Neural cell (in vitro differentiated cells): ENCODE results near the gene PRRG3. TPM values are rescaled to one million over a fixed set of nuclear protein-coding genes. Genes with fewer than 3 reads are reported as not detected.

Experiments used
- H2AFZ ChIP-seq: fragments of 200-600, 300-800 bp; sonication (generic), shearing (Covaris generic); 2 replicates; pipeline ENCODE4 v1.6.0; 2014; ENCODE audit warnings: low read depth, mild to moderate bottlenecking, antibody characterized with exemption, low read length, moderate library complexity
- H3F3A ChIP-seq: fragments of 200-600 bp; shearing (Covaris generic); 2 replicates; pipeline ENCODE4 v1.6.1; 2016; ENCODE audit warnings: mild to moderate bottlenecking, moderate library complexity, mixed read lengths, antibody characterized with exemption, low read length; ENCODE audit not compliant: insufficient read depth, poor library complexity, severe bottlenecking
- H3K27ac ChIP-seq: fragments of 200-600, 300-800 bp; sonication (generic), shearing (Covaris generic); 2 replicates; pipeline ENCODE4 v1.5.1; 2014; ENCODE audit warnings: mild to moderate bottlenecking, low read length, moderate library complexity
- H3K27me3 ChIP-seq: fragments of 300-800, 200-600 bp; sonication (generic), shearing (Covaris generic); 2 replicates; pipeline ENCODE4 v1.6.0; 2014; ENCODE audit warnings: mild to moderate bottlenecking, low read depth, low read length, moderate library complexity; ENCODE audit not compliant: insufficient read depth
- H3K36me3 ChIP-seq: fragments of 300-800, 200-600 bp; sonication (generic), shearing (Covaris generic); 2 replicates; pipeline ENCODE4 v1.5.1; 2014; ENCODE audit warnings: mild to moderate bottlenecking, antibody characterized with exemption, low read length, moderate library complexity; ENCODE audit not compliant: insufficient read depth
- H3K4me2 ChIP-seq: fragments of 300-800, 200-600 bp; sonication (generic), shearing (Covaris generic); 2 replicates; pipeline ENCODE4 v1.6.0; 2014; ENCODE audit warnings: mild to moderate bottlenecking, low read length
- H3K4me3 ChIP-seq: fragments of 300-800, 200-600 bp; sonication (generic), shearing (Covaris generic); 2 replicates; pipeline ENCODE4 v1.5.1; 2014; ENCODE audit warnings: mild to moderate bottlenecking, low read length, moderate library complexity
- H3K79me2 ChIP-seq: fragments of 200-600 bp; shearing (Covaris generic); replicated peaks from 2 replicates; pipeline ENCODE4 v1.6.0; 2014; ENCODE audit warnings: mild to moderate bottlenecking, low read length, moderate library complexity; ENCODE audit not compliant: insufficient read depth
- H3K9ac ChIP-seq: fragments of 300-800, 200-600 bp; sonication (generic), shearing (Covaris generic); 2 replicates; pipeline ENCODE4 v1.6.1; 2016; ENCODE audit warnings: mild to moderate bottlenecking, low read length, mixed read lengths
- H3K9me2 ChIP-seq: fragments of 200-600 bp; shearing (Covaris generic); 2 replicates; pipeline ENCODE4 v1.6.1; 2016; ENCODE audit warnings: mild to moderate bottlenecking, low read length, mixed read lengths; ENCODE audit not compliant: insufficient read depth
- H3K9me3 ChIP-seq: fragments of 200-600, 300-800 bp; sonication (generic), shearing (Covaris generic); 2 replicates; pipeline ENCODE4 v1.6.1; 2016; ENCODE audit warnings: mild to moderate bottlenecking, mixed run types, low read length, moderate library complexity, mixed read lengths
- H4K20me1 ChIP-seq: fragments of 200-600 bp; shearing (Covaris generic); 2 replicates; pipeline ENCODE4 v1.6.1; 2016; ENCODE audit warnings: mild to moderate bottlenecking, mixed run types; ENCODE audit not compliant: insufficient read depth
- CTCF ChIP-seq: fragments of 450-650 bp; IDR thresholded peaks from 2 replicates; pipeline ENCODE4 v1.5.1; 2014; ENCODE audit warnings: antibody characterized with exemption, mild to moderate bottlenecking, moderate library complexity; ENCODE audit not compliant: poor library complexity, severe bottlenecking
- EP300 ChIP-seq: fragments of 450-650 bp; conservative IDR thresholded peaks from 2 replicates; pipeline ENCODE4 v1.6.1; 2014; ENCODE audit warnings: antibody characterized with exemption, mild to moderate bottlenecking, moderate library complexity; ENCODE audit not compliant: poor library complexity, severe bottlenecking
- EZH2 ChIP-seq: fragments of 200-600, 300-800 bp; shearing (Covaris generic), sonication (generic); IDR thresholded peaks from 2 replicates; pipeline ENCODE4 v1.6.1; 2014; ENCODE audit warnings: antibody characterized with exemption, low read length, borderline replicate concordance, mild to moderate bottlenecking; ENCODE audit not compliant: insufficient read depth, poor library complexity, severe bottlenecking
- MXI1 ChIP-seq: fragments of 450-650 bp; conservative IDR thresholded peaks from 2 replicates; pipeline ENCODE4 v1.6.1; 2014; ENCODE audit warnings: antibody characterized with exemption, mild to moderate bottlenecking; ENCODE audit not compliant: poor library complexity, severe bottlenecking
- POLR2AphosphoS5 ChIP-seq: IDR thresholded peaks from 2 replicates; pipeline ENCODE4 v1.6.1; 2012
- RAD21 ChIP-seq: fragments of 450-650 bp; conservative IDR thresholded peaks from 2 replicates; pipeline ENCODE4 v1.6.1; 2014; ENCODE audit warnings: antibody characterized with exemption, mild to moderate bottlenecking, moderate library complexity
- REST ChIP-seq: IDR thresholded peaks from 2 replicates; pipeline ENCODE4 v1.6.1; 2012; ENCODE audit warnings: borderline replicate concordance
- SMC3 ChIP-seq: fragments of 450-650 bp; conservative IDR thresholded peaks from 2 replicates; pipeline ENCODE4 v1.6.1; 2014; ENCODE audit warnings: antibody characterized with exemption, mild to moderate bottlenecking, moderate library complexity; ENCODE audit not compliant: poor library complexity
- TAF1 ChIP-seq: IDR thresholded peaks from 2 replicates; pipeline ENCODE4 v1.6.1; 2012; ENCODE audit warnings: low read depth
- polyA plus RNA-seq: library from polyadenylated mRNA; depleted of rRNA; stranded (reverse); fragments of >200 nt; gene quantifications from 2 replicates; pipeline ENCODE4 v1.2.3, GENCODE V29; 2014

PRRG3 gene
- polyA plus RNA-seq, 1 donor from 2014 or later, result not detected

DNA sequence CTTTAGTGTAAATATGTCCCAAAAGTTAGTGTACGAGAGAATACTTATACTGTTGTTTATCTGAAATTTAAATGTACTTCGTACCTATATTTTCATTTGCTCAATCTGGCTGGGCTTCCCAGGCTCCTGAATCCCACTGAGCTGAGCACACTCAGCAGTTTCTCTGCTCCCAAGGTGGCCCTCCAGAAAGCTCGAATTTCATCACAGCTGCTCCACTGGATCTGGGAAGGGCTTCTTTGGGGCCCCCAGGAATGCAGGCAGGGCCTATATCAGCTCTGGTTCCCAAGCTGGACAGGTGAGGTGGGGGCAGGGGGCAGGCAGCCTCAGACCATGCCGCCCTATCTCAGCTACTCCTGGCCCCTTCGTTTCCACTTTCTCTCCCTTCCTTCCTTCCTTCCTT lies 19.1 kb downstream of the PRRG3 start:
- Histone ChIP-seq H3K9ac (no peak overlapping the region), H3K9me3 (no peaks in the 10 kb centered on the region), H3K79me2 (no peaks in the 10 kb centered on the region), H3F3A (no peaks in the 10 kb centered on the region), H3K4me3 (no peak overlapping the region), H2AFZ (no peak overlapping the region), H3K36me3 (no peaks in the 10 kb centered on the region), H3K4me2 (no peak overlapping the region), H3K27ac (no peak overlapping the region), H4K20me1 (no peaks in the 10 kb centered on the region), H3K9me2 (no peaks in the 10 kb centered on the region), H3K27me3 (no peaks in the 10 kb centered on the region)
- no peak for TF ChIP-seq RAD21

- no peak within 1 kb of the TSS for H2AFZ ChIP-seq
- TF ChIP-seq REST (no peak), EZH2 (no peak), CTCF (no peak), TAF1 (no peak), SMC3 (no peak), RAD21 (no peak), EP300 (no peak), MXI1 (no peak), POLR2AphosphoS5 (no peak)
- H3K36me3 ChIP-seq, result no peaks in the 10 kb centered on the region
Measured at GRCh38 chrX:151715752-151716151, 20.5 kb downstream of the PRRG3 start, which contains the start of gene FATE1. FATE1 (plus strand) TSS chrX:151716035; CDS start chrX:151716120, 85 bp downstream.

DNA sequence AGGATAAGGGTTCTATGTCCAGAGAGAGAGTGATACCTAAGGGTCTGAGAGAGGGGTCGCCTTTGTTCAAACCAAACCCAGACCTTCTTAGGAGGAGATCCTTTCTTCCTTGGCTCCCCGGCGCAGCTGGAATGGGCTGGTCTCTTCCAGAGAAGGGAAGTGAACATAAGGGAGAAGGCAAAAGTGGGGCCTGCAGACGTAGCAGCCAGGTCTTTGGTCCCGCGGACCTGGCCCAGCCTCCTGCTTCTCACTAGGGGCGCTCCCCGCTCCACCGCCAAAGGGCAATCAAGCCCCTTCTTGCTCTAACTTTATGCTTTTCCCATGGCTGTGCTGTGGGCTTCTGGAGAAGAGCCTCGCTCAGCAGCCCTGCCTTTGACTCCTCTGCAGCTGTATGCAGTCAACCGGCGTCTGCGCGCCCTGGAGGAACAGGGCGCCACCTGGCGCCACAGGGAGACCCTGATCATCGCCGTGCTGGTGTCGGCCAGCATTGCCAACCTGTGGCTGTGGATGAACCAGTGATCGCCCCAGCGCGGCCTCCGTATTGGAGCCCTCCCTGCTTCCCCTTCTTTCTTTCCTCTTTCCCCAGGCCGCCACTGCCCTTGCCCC lies 27.1 kb downstream of the PRRG3 start:
- Histone ChIP-seq H3F3A (no peaks in the 10 kb centered on the region), H4K20me1 (no peaks in the 10 kb centered on the region), H3K27me3 (no peaks in the 10 kb centered on the region), H2AFZ (no peak overlapping the region), H3K4me2 (no peak overlapping the region), H3K9me2 (no peaks in the 10 kb centered on the region), H3K9me3 (no peaks in the 10 kb centered on the region), H3K36me3 (no peaks in the 10 kb centered on the region), H3K4me3 (no peak overlapping the region), H3K79me2 (no peaks in the 10 kb centered on the region), H3K27ac (no peak overlapping the region), H3K9ac (no peak overlapping the region)
- TF ChIP-seq CTCF, result peak; percentile 47
- TF ChIP-seq SMC3, result peak; percentile 63
- no peak for TF ChIP-seq POLR2AphosphoS5
- TF ChIP-seq MXI1, result no peak
- no peak for TF ChIP-seq EP300
- no peak for TF ChIP-seq EZH2
- no peak for TF ChIP-seq TAF1
- TF ChIP-seq REST, result no peak
- TF ChIP-seq RAD21, result peak; percentile 46

More at GRCh38 chrX:151715752-151716151, 20.5 kb downstream of the PRRG3 start, which contains the start of gene FATE1:
- H3F3A ChIP-seq, result no peaks in the 10 kb centered on the region
- no peaks in the 10 kb centered on the region for H3K27me3 ChIP-seq
- no peak within 1 kb of the TSS for H3K9ac ChIP-seq
- H3K4me2 ChIP-seq, result no peak within 1 kb of the TSS
- no peak within 1 kb of the TSS for H3K27ac ChIP-seq
- H3K9me3 ChIP-seq, result no peaks in the 10 kb centered on the region
- no peaks in the 10 kb centered on the region for H3K79me2 ChIP-seq
- no peak within 1 kb of the TSS for H3K4me3 ChIP-seq
- H3K9me2 ChIP-seq, result no peaks in the 10 kb centered on the region
- H4K20me1 ChIP-seq, result no peaks in the 10 kb centered on the region
